ENCODE measurements around the gene SLC41A1. TPM values are rescaled to one million over a fixed set of nuclear protein-coding genes. Genes with fewer than 3 reads are reported as not detected.

The SLC41A1 gene
- total RNA-seq, 2 experiments from 2014 or later, result 23.8 to 26.4 TPM

- no peaks in the 10 kb centered on the region for H3K27me3 ChIP-seq (ENCODE audit: control insufficient read depth in 1 of 2, insufficient read depth in 2 of 2, low read length in 2 of 2)
- H3K9me3 ChIP-seq (ENCODE audit: control insufficient read depth in 1 of 2, insufficient read depth in 1 of 2, low read length in 2 of 2), result no peaks in the 10 kb centered on the region
- intact Hi-C loops (cut with DNase I, micrococcal nuclease), result loop anchor here in 1 of 2 experiments (5.0 kb wide), 2 partner anchors 92 to 123 kb away; partner anchors contain the start of gene ELK4
- Mint-ChIP-seq H3K9me3 (no peaks in the 10 kb centered on the region), H3K27me3 (no peaks in the 10 kb centered on the region), H3K27ac (no peak overlapping the region), H3K36me3 (ENCODE audit: low read depth) (peaks cover 5% of the 10 kb centered on the region), H3K4me3 (no peak overlapping the region), H3K4me1 (ENCODE audit: low read depth) (peaks cover 4% of the 10 kb centered on the region)
- H3K36me3 ChIP-seq (ENCODE audit: insufficient read depth, low read length), result no peaks in the 10 kb centered on the region
- no peak for TF ChIP-seq CTCF (IDR thresholded peaks at IDR 0.05)
- H3K27ac ChIP-seq (ENCODE audit: low read depth in 1 of 2, low read length in 2 of 2), result no peak overlapping the region
- CTCF ChIA-PET, result interaction anchor here (0.9 to 1.4 kb wide), 2 partner anchors 9 to 19 kb away, joined by 3 read pairs; no protein-coding TSS in a partner anchor
- ATAC-seq (ENCODE audit: poor library complexity), result no peak
- H3K4me3 ChIP-seq (ENCODE audit: low read length), result no peak overlapping the region
- no peaks in the 10 kb centered on the region for H3K4me1 ChIP-seq (ENCODE audit: insufficient read depth, low read length)
- POLR2A ChIA-PET, result no interaction called here
- DNase-seq, result no peak
These were observed 58.1 kb downstream of the SLC41A1 start for GRCh38 chr1:205754857-205755256.

- peak overlapping the region; percentile 93 for H3K27ac Mint-ChIP-seq
- no peak overlapping the region for H3K27ac ChIP-seq (ENCODE audit: low read depth in 1 of 2, low read length in 2 of 2)
- TF ChIP-seq CTCF (IDR thresholded peaks at IDR 0.05), result no peak
- POLR2A ChIA-PET, result interaction anchor here (1.0 to 4.0 kb wide), 3 partner anchors 23 to 431 kb away, joined by 3 to 140 read pairs (median 3); partner anchors contain the start of gene RAB29
- CTCF ChIA-PET, result no interaction called here
- H3K36me3 ChIP-seq (ENCODE audit: insufficient read depth, low read length), result peaks cover 4% of the 10 kb centered on the region
- ATAC-seq (ENCODE audit: poor library complexity) (no peak), DNase-seq (peak in 2 of 14 experiments; percentile 25 to 54)
- peak overlapping the region; percentile 71 for H3K4me3 ChIP-seq (ENCODE audit: low read length)
- H3K27me3 ChIP-seq (ENCODE audit: control insufficient read depth in 1 of 2, insufficient read depth in 2 of 2, low read length in 2 of 2), result no peaks in the 10 kb centered on the region
- H3K9me3 ChIP-seq (ENCODE audit: control insufficient read depth in 1 of 2, insufficient read depth in 1 of 2, low read length in 2 of 2), result no peaks in the 10 kb centered on the region
- H3K27me3 Mint-ChIP-seq, result no peaks in the 10 kb centered on the region
- peaks cover 33% of the 10 kb centered on the region for H3K4me1 Mint-ChIP-seq (ENCODE audit: low read depth)
- peak overlapping the region; percentile 93 for H3K4me3 Mint-ChIP-seq
- H3K4me1 ChIP-seq (ENCODE audit: insufficient read depth, low read length), result peaks cover 8% of the 10 kb centered on the region
- peaks cover 14% of the 10 kb centered on the region for H3K36me3 Mint-ChIP-seq (ENCODE audit: low read depth)
- H3K9me3 Mint-ChIP-seq, result no peaks in the 10 kb centered on the region
- intact Hi-C loops (cut with DNase I, micrococcal nuclease), result loop anchor here in 1 of 2 experiments (5.0 kb wide), 2 partner anchors 96 to 119 kb away; partner anchors contain the start of gene ELK4
These were observed 61.9 kb downstream of the SLC41A1 start for GRCh38 chr1:205751036-205751651.

- H3K36me3 Mint-ChIP-seq (ENCODE audit: low read depth), result peaks cover 14% of the 10 kb centered on the region
- Histone ChIP-seq H3K36me3 (ENCODE audit: insufficient read depth, low read length) (peaks cover 4% of the 10 kb centered on the region), H3K27ac (ENCODE audit: low read depth in 1 of 2, low read length in 2 of 2) (peak within 1 kb of the TSS; percentile 75 to 80), H3K9me3 (ENCODE audit: control insufficient read depth in 1 of 2, insufficient read depth in 1 of 2, low read length in 2 of 2) (no peaks in the 10 kb centered on the region), H3K4me3 (ENCODE audit: low read length) (peak within 1 kb of the TSS; percentile 71), H3K27me3 (ENCODE audit: control insufficient read depth in 1 of 2, insufficient read depth in 2 of 2, low read length in 2 of 2) (no peaks in the 10 kb centered on the region), H3K4me1 (ENCODE audit: insufficient read depth, low read length) (peaks cover 8% of the 10 kb centered on the region)
- peak within 1 kb of the TSS; percentile 99 for H3K4me3 Mint-ChIP-seq
- no peak for TF ChIP-seq CTCF (IDR thresholded peaks at IDR 0.05)
- H3K4me1 Mint-ChIP-seq (ENCODE audit: low read depth), result peaks cover 39% of the 10 kb centered on the region
- ChIA-PET POLR2A (interaction anchor here (0.7 to 4.0 kb wide), 21 partner anchors 8 to 1352 kb away, joined by 3 to 140 read pairs (median 4); partner anchors contain the start of genes ELK4, PM20D1 and RAB29), CTCF (interaction anchor here (1.0 kb wide), 1 partner anchor 60 kb away, joined by 3 read pairs; no protein-coding TSS in a partner anchor)
- ATAC-seq (ENCODE audit: poor library complexity) (peak; percentile 79), DNase-seq (peak; percentile 93 to 99 (median 96))
- H3K9me3 Mint-ChIP-seq, result no peaks in the 10 kb centered on the region
- no peaks in the 10 kb centered on the region for H3K27me3 Mint-ChIP-seq
- H3K27ac Mint-ChIP-seq, result peak within 1 kb of the TSS; percentile 93
- intact Hi-C loops (cut with DNase I, micrococcal nuclease), result loop anchor here (1.0 to 5.0 kb wide), 5 partner anchors 21 to 118 kb away; partner anchors contain the start of genes RAB29 (in 2 of the 2), ELK4 (in 1 of the 2) and SLC41A1 (in 1 of the 2)
These were observed 62.6 kb downstream of the SLC41A1 start, which contains the start of gene NUCKS1 for GRCh38 chr1:205750138-205751035. NUCKS1 (minus strand) TSS chr1:205750182; CDS start chr1:205749973, 209 bp downstream.
